Uterus (tissue), 4 donors: ENCODE results near the gene SLC8A2. TPM values are rescaled to one million over a fixed set of nuclear protein-coding genes. Genes with fewer than 3 reads are reported as not detected.

Experiments
- total RNA-seq, 4 donors: library from RNA; depleted of rRNA in 3 of 4; stranded (reverse); fragments of >200 nt in 3 of 4; gene quantifications; one replicate each; pipeline versions ENCODE4 v1.1.0 to v1.2.4, GENCODE V29; 2014 to 2023
- donor health status: DM: yes; HTN: yes; CAD: no.

The SLC8A2 gene
- total RNA-seq, 4 donors from 2014 or later, result 3.4 to 17.8 (median 11.0) TPM

Other genes with a start within 250 kb of the SLC8A2 start
- 10 to 100 TPM in 1 of 4 donors, 1 to 10 TPM in 3; 3.2 to 11.1 (median 4.8) TPM for gene BBC3, start 240.7 kb downstream of the SLC8A2 start, total RNA-seq
- gene CCDC9, start 215.4 kb downstream of the SLC8A2 start, total RNA-seq, result 10 to 100 TPM in 2 of 4 donors, 1 to 10 TPM in 2; 2.6 to 45.4 (median 8.1) TPM
- 10 to 100 TPM in 2 of 4 donors, 1 to 10 TPM in 2; 2.8 to 39.5 (median 13.5) TPM for gene INAFM1, start 197.0 kb downstream of the SLC8A2 start, total RNA-seq
- gene C5AR1, start 162.0 kb downstream of the SLC8A2 start, total RNA-seq, result 1 to 10 TPM in 3 of 4 donors, under 1 TPM in 1; 0.51 to 8.0 (median 2.9) TPM
- under 1 TPM in 3 of 4 donors, not detected in 1; 0.29 to 0.69 (median 0.64) TPM for gene C5AR2, start 139.7 kb downstream of the SLC8A2 start, total RNA-seq
- 10 to 100 TPM; 11.5 to 17.3 (median 15.8) TPM for gene DHX34, start 122.6 kb downstream of the SLC8A2 start, total RNA-seq
- 100 to 1,000 TPM in 1 of 4 donors, 10 to 100 TPM in 3; 28.9 to 133 (median 75.0) TPM for gene MEIS3, start 52.4 kb downstream of the SLC8A2 start, total RNA-seq
- 1 to 10 TPM in 3 of 4 donors, not detected in 1; 5.4 to 9.0 (median 6.4) TPM for gene KPTN, start 12.3 kb upstream of the SLC8A2 start, total RNA-seq
- gene NAPA, start 43.2 kb upstream of the SLC8A2 start, total RNA-seq, result 100 to 1,000 TPM in 3 of 4 donors, 10 to 100 TPM in 1; 36.5 to 693 (median 144) TPM
- gene ZNF541, start 101.3 kb upstream of the SLC8A2 start, total RNA-seq, result 1 to 10 TPM in 1 of 4 donors, under 1 TPM in 1, not detected in 2; 0.90 to 1.2 TPM
- gene BICRA, start 137.2 kb upstream of the SLC8A2 start, total RNA-seq, result 10 to 100 TPM in 3 of 4 donors, 1 to 10 TPM in 1; 2.0 to 28.1 (median 20.5) TPM
- 100 to 1,000 TPM in 1 of 4 donors, 10 to 100 TPM in 3; 72.0 to 198 (median 82.9) TPM for gene EHD2, start 241.5 kb upstream of the SLC8A2 start, total RNA-seq